GM18519 (cell line): ENCODE data around the gene KCNT2.
"Not testable (repeated sequence)": the region's sequence is repeated elsewhere in the genome, so short reads cannot be mapped to it uniquely, and the experiment has no call there.

Experiments used
- ATAC-seq: cut with Tn5 transposase; IDR thresholded peaks from one replicate; pipeline ENCODE4 v1.9.1; 2021; ENCODE audit warnings: mild to moderate bottlenecking, moderate library complexity; ENCODE audit not compliant: unreplicated experiment, low FRiP score

KCNT2 gene

DNA sequence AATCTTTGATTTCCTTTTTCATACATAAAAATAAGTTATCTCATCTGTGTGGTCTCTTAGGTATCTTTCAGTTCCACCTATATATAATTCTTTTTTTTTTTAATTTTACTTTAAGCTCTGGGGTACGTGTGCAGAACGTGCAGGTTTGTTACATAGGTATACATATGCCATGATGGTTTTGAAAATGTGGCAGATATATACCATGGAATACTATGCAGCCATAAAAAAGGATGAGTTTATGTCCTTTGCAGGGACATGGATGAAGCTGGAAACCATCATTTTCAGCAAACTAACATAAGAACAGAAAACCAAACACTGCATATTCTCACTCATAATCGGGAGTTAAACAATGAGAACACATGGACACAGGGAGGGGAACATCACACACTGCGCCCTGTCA is 345.2 kb downstream of the KCNT2 start:
- ATAC-seq, result not testable (repeated sequence)

DNA sequence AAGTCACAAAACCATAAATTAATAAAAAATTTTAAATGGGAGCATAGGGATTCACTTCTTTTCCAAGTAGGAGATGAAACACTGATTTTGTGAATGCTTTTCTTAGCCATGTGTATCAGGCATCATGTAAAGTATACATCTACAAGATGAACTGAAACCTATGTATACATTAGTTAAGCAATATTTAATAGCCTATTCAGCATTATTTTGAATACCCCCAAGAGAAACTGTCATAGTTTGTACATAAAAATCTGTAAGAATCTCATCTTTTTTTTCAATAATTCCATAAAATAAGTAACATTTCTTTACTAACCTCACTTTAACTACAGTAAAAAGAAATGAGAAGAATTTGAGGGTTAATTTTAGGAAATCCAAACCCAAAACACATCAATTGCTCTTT is 348.0 kb downstream of the KCNT2 start:
- ATAC-seq, result no peak

DNA sequence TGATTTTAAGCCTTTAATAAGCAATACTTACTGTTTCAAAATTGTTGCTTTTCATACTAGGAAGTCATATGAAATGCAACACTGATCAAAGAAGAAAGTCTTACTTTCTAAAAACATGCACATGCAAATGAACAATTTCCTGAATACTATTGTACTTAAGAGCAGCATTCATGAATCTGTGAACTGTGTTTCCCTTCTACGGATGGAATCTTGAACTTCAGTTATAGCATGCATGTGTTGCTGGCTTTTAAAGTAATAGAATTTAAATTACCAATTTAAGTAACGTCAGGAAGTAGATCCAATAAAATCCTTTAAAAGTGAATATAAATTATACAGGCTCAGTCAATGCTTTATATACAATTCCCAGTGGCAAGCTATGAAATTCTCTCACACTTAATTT is 348.9 kb downstream of the KCNT2 start:
- ATAC-seq, result no peak

DNA sequence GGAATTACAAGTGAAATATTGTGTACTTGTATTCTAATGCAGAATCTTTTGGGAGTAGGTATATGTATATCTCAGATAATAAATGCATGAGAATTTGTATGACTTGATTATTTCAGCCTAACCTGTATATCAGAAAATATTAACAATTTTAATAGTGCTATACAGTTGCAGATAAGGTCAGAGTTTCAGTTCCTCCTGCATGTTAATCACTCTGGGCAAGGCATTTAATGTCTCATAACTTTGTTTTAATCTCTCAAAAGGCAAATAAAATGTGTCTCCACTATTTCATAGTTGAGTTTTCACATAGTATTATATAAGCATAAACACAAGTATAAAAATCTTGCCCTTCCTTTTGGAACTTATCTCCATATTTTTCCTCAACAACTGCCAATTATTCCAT is 352.5 kb downstream of the KCNT2 start:
- ATAC-seq, result no peak

DNA sequence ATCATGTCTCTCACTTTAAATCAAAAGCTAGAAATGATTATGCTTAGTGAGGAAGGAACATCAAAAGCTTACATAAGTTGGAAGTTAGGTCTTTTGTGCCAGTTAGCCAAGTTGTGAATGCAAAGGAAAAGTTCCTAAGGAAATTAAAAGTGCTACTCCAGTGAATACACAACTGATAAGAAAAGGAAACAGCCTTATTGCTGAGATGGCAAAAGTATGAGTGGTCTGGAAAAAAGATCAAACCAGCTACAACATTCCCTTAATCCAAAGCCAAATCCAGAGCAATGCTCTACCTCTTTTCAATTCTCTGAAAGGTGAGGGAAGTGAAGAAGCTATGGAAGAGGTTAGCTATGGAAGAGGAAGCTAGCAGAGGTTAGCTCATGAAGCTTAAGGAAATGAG is 378.7 kb downstream of the KCNT2 start:
- ATAC-seq, result no peak

DNA sequence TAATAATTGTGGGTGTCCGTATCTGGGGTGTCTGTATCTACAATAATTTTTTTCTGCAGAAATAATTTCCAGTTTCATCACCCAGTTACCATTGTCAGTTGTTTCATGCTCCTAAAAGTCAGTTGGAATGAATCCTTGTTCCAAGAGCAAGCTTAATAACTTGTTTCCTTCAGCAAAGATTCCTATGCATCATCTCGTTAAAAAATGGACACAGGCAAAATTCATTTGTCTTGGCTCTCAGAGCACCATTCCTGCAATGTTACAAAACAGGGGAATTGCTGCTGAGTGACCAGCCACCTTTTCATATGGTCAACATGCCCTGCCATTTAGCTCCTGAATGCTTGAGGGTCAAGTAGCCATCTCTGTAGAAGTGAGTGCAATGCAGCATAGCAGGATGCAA is 393.4 kb downstream of the KCNT2 start:
- ATAC-seq, result no peak

DNA sequence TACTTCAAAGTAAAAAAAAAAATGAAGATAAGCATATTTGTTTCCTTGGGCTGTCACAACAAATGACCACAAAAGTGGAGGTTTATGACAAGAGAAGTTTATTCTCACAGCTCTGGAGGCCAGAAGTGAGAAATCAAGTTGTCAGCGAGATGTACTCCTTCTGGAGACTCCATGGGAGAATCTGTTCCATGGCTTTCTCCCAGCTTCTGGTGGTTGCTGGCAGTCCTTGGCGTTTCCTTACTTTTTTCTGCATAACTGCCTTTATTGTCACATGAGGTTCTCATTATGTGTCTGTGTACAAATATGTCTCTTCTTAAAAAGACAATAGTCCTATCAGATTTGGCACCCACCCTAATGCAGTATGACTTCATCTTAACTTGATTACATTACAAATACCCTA is 398.3 kb downstream of the KCNT2 start:
- no peak for ATAC-seq

DNA sequence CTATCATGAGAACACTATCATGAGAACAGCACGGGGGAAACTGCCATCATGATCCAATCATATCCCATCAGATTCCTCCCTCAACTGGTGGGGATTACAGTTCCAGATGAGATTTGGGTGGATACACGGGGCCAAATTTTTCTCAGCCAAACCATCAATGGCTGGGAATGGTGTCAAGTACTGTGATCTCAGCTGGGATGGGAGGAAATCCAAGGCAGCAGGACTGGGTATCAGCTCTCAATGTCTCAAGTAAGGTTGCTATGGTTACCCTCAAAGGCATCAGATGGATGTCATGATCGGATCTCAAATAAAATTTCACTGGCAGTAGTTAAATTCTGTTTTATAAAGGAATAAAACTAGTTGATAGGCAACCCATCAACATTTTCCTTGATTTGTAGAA is 399.0 kb downstream of the KCNT2 start:
- ATAC-seq, result no peak

DNA sequence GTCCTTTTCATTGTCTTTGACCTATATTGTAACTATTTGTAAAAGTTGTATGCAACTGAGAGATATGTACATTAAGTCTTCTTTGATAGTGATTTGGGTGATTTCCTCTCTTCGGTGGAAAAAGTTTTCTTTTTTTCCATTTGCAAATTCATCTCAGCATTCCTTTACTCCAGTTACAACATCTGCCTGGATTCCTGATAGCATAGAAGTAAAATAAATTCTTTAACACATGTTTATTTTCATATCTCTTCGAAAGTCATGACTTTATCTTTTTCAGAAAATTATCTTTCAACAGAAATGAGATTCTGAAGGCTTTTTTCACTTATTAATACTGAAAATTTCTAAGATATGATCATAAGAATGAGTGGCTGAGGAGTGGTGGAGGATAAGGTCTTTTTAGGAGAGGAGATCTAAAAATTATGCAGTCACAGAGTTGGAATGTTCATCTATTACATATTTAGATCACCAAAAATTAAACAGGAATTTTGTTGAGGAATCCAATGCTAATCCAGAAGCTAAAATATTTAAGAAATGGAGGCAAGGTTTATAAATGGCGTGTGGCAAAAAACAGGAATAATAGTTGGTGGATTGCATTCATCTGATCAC is 400.5 kb downstream of the KCNT2 start:
- no peak for ATAC-seq

DNA sequence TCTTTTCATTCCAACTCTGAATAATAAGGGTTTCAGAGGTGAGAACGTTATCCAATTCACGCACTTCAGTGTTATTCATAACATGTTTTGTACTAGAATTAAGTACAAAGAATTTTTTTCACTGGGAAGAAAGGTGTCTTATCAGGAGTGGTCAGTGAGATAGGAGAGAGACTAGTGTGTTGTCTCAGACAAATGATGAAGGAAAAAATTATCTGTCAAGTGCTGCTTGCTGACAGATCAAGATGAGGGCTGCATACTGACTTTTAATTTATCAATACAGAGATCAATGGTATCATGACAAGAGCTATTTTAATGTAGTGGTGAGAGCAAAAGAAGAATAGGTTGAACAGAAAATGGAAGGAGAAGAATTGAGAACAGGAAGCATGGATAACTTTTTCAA is 402.4 kb downstream of the KCNT2 start:
- ATAC-seq, result no peak

DNA sequence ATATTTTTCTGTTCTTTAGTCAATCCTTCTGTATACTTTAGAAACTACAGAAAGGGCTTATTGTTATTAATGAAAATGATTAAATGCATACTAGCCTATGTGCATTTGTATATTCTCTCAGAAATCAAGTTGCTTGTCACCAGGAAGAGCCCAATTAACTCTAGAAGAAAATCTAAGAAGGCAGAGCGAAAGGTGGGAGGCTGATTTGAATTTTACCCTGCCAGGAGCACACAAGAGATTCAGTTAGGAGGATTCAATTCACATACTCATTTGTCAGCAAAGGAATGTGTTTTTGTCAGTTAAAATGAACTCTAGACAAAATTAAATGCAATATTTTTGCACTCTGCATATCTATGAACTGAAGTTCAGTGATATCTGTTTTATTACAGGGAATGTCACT is 411.8 kb downstream of the KCNT2 start:
- no peak for ATAC-seq

DNA sequence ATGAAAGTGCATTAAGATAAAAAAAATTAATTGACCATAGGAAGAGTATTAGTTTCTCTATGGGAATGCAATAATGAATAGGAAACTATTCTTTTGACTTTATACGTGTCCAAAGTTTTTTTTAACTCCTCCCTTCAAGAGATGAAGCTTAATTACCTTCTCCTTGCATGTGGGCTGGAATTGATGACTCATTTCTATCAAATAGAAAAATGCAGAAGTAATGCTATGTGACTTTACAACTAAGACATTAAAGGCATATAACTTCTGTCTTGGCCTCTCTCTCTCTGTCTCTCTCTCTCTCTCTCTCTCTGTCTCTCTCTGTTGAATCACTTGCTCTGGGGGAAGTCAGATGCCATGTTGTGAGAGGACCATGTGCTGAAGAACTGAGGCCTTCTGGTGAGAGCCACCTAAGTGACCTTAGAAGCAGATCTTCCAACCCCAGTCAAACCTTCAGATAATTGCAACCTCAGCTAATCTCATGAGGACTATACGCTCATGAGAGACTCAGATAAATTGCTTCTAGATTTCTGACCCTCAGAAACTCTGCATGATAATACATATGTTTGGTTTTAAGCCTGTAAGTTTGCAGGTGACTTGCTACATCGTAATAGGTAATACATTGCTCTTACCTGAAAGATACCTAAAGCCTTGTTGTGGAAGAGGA is 414.2 kb downstream of the KCNT2 start:
- ATAC-seq, result no peak

DNA sequence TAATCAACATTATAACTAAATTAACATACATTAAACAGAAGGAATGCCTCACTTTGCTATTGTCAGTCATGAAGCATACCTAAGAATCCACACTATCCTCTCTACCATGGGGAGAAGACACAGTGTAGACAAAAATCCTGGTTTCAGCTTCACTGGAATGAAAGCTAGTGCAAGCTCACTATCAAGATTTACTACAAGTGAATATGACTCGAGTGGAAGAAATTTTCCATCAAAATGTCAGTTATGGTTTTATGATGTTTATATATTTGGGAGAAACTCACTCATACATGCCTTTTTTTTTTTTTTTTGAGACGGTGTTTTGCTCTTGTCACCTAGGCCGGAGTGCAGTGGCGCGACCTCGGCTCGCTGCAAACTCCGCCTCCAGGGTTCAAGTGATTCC is 424.3 kb downstream of the KCNT2 start:
- no peak for ATAC-seq

DNA sequence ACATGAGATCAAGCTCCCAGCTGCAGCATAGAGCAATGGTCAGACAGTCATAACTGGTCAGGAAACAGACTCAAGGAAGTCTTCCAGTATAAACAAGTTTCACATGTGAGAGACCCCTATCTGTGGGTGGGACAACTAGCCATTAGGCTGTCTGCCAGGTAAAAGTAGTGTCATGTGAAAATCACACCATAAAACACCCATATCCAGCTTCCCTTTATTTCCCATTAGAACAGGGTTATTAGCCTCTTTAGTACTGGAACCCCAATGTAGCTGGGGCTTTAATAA is 426.7 kb downstream of the KCNT2 start:
- ATAC-seq, result no peak

DNA sequence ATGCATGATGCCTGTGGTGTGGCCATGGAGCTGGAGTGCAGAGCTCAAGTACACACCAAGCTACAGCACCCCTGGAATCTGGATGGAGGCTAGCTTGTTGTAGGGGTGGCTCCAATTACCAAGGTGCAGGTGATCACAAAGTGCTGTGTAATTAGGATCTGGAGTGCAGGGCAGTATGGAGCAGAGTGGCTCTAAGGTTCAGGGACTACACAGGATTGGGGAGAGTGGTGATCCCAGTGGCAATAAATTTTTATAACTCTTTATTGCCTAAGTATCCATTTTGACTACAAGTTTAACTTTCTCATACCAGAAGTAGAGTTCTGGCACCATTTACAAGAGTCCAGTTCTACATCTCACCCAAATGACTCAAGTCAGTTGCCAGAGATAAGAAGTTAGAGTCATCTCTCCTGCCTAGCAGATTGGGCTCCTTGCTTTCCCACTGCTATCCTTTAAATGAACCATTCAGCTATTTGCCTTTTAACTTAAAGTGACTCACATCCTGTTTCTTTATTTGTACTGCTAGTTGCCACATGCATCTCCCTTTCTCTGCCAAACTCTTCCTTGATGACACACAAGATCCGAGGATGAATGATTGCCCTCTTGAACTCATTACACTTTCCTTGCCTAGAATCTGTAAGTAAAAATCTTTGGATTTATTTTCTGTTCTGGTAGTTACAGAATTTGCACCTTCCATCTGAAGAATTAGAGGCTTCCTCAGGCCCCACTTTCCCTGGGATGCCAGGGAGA is 427.2 kb downstream of the KCNT2 start:
- no peak for ATAC-seq

DNA sequence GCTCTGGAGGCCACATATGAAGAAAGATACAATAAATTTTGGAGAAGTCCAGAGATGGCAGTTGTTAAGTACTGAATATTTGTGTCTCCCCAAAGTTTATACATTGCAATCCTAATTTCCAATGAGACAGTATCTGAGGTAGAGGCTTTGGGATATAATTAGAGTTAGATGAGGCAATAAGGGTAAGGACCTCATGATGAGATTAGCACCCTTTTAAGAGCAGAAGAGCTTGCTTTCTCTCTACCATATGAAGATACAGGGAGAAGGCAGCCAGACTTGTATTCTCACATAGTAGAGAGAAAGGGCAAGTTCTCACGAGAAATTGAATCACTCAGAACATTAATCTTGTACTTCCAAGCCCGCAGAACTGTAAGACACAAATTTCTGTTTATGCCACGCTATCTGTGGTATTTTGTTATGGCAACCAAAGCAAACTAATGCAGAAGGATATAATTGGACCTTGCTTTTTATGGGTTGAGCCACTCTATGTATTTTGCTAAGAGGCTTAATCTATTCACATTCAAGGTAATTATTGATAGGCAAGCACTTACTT is 430.1 kb downstream of the KCNT2 start:
- ATAC-seq, result no peak
